GM12892 (cell line): ENCODE results near the gene NARF.

Source experiments
- POLR2A ChIP-seq: IDR thresholded peaks from 2 replicates; pipeline ENCODE4 v1.6.1; 2011; ENCODE audit warnings: low read depth, low read length, control low read depth
- POLR2AphosphoS5 ChIP-seq: IDR thresholded peaks from 2 replicates; pipeline ENCODE4 v1.6.1; 2011; ENCODE audit warnings: low read depth, low read length, control low read depth
- TAF1 ChIP-seq: IDR thresholded peaks from 2 replicates; pipeline ENCODE4 v1.6.1; 2011; ENCODE audit warnings: low read depth, mild to moderate bottlenecking, control low read depth, low read length, borderline replicate concordance

- TF ChIP-seq POLR2A (no peak; the same call in 1 of the 2 replicates), TAF1 (no peak; the same call in 1 of the 2 replicates), POLR2AphosphoS5 (no peak)
These were observed 687 bp upstream of the NARF start for GRCh38 chr17:82457929-82458178.
